HG02970 (cell line): ENCODE data around the gene OR56A5.

ENCODE experiments used
- ATAC-seq: cut with Tn5 transposase; IDR thresholded peaks from one replicate; pipeline ENCODE4 v1.9.1; 2021; ENCODE audit warnings: mild to moderate bottlenecking, moderate library complexity, moderate number of reproducible peaks; ENCODE audit not compliant: unreplicated experiment, low FRiP score

OR56A5 gene

GRCh38 chr11:5933116-5933515 is 35.2 kb downstream of the OR56A5 start:
- no peak for ATAC-seq

- ATAC-seq, result no peak
Measured at GRCh38 chr11:5932671-5933070, 35.6 kb downstream of the OR56A5 start.

GRCh38 chr11:5931061-5931460 is 37.2 kb downstream of the OR56A5 start:
- ATAC-seq, result no peak

GRCh38 chr11:5930614-5931013 is 37.7 kb downstream of the OR56A5 start:
- no peak for ATAC-seq

GRCh38 chr11:5929571-5930368 is 38.5 kb downstream of the OR56A5 start:
- no peak for ATAC-seq

- ATAC-seq, result no peak
Measured at GRCh38 chr11:5928811-5929210, 39.5 kb downstream of the OR56A5 start.

GRCh38 chr11:5928271-5928670 is 40.0 kb downstream of the OR56A5 start:
- no peak for ATAC-seq

- ATAC-seq, result no peak
Measured at GRCh38 chr11:5923794-5924193, 44.5 kb downstream of the OR56A5 start.

GRCh38 chr11:5923427-5923776 is 44.9 kb downstream of the OR56A5 start:
- peak; percentile 35 for ATAC-seq

GRCh38 chr11:5922749-5923426 is 45.4 kb downstream of the OR56A5 start:
- peak; percentile 74 for ATAC-seq
